ENCODE results near the gene ZNF845. TPM values are rescaled to one million over a fixed set of nuclear protein-coding genes. Genes with fewer than 3 reads are reported as not detected.

Gene ZNF845
- total and polyA plus RNA-seq, 10 of the 15 experiments (the other 5 are each of a cell fraction or from before 2014, with no cell fraction given), result 0.58 to 8.2 (median 4.1) TPM

GRCh38 chr19:53285087-53285486 is 48.5 kb upstream of the ZNF845 start:
- SMC1A ChIA-PET (ENCODE audit: uncharacterized antibody, unreplicated experiment), result interaction anchor here (0.6 kb wide), 1 partner anchor 358 kb away, joined by 3 read pairs; no protein-coding TSS in a partner anchor
- TF ChIP-seq ATF3 (IDR thresholded peaks at IDR 0.05; ENCODE audit: borderline replicate concordance, extremely low read depth, low read depth, low read length) (no peak), ETV6 (conservative IDR thresholded peaks at IDR 0.05 in 1 of 2, IDR thresholded peaks at IDR 0.05 in 1 of 2; ENCODE audit: borderline replicate concordance in 1 of 2, low read depth in 1 of 2) (no peak), BCLAF1 (IDR thresholded peaks at IDR 0.05) (no peak), CHD2 (IDR thresholded peaks at IDR 0.05; ENCODE audit: borderline replicate concordance, low read depth, low read length) (no peak), MAX (IDR thresholded peaks at IDR 0.05; ENCODE audit: low read depth, low read length) (no peak), SMARCA5 (IDR thresholded peaks at IDR 0.05) (no peak), TCF7 (IDR thresholded peaks at IDR 0.05; ENCODE audit: borderline replicate concordance) (no peak), SRF (IDR thresholded peaks at IDR 0.05; ENCODE audit: low read depth in 2 of 2, low read length in 2 of 2) (no peak), SMAD5 (IDR thresholded peaks at IDR 0.05; ENCODE audit: low read depth) (no peak), IRF5 (IDR thresholded peaks at IDR 0.05; ENCODE audit: borderline replicate concordance) (no peak), IRF3 (IDR thresholded peaks at IDR 0.05) (no peak), CTCF (IDR thresholded peaks at IDR 0.05 in 2 of 3, conservative IDR thresholded peaks at IDR 0.05 in 1 of 3; ENCODE audit: control insufficient read depth in 2 of 3, extremely low read depth in 1 of 3, insufficient read depth in 1 of 3, low read depth in 3 of 3, low read length in 3 of 3) (no peak), HDAC2 (IDR thresholded peaks at IDR 0.05) (no peak), EP300 (IDR thresholded peaks at IDR 0.05; ENCODE audit: borderline replicate concordance in 1 of 2, control insufficient read depth in 1 of 2, low read depth in 2 of 2, low read length in 2 of 2) (no peak), SMC3 (IDR thresholded peaks at IDR 0.05; ENCODE audit: borderline replicate concordance, low read length) (no peak), BHLHE40 (IDR thresholded peaks at IDR 0.05; ENCODE audit: borderline replicate concordance in 1 of 2, low read depth in 2 of 2, low read length in 1 of 2) (no peak)

More at GRCh38 chr19:53285087-53285486, 48.5 kb upstream of the ZNF845 start:
- DNase-seq (ENCODE audit: low read depth, low spot score) (no peak), ATAC-seq (no peak), FAIRE-seq (no peak)
- Histone ChIP-seq H3K27me3 (replicated peaks in 1 of 2; ENCODE audit: control insufficient read depth in 2 of 2, insufficient read depth in 2 of 2, low read length in 1 of 2) (no peaks in the 10 kb centered on the region), H4K20me1 (ENCODE audit: control insufficient read depth, insufficient read depth) (no peaks in the 10 kb centered on the region), H3K27ac (ENCODE audit: control insufficient read depth, insufficient read depth) (no peak overlapping the region), H3K79me2 (ENCODE audit: control insufficient read depth, insufficient read depth, low read length) (no peaks in the 10 kb centered on the region), H3K36me3 (ENCODE audit: control insufficient read depth in 2 of 2, insufficient read depth in 2 of 2, low read length in 1 of 2) (no peaks in the 10 kb centered on the region), H3K9me3 (replicated peaks; ENCODE audit: control insufficient read depth, insufficient read depth, low read length) (no peaks in the 10 kb centered on the region; the same call in 2 of the 3 replicates), H3K9ac (ENCODE audit: control insufficient read depth, insufficient read depth, low read length) (no peak overlapping the region), H3K4me3 (no peak overlapping the region), H3K4me1 (ENCODE audit: control insufficient read depth, insufficient read depth, low read length) (no peaks in the 10 kb centered on the region), H2AFZ (ENCODE audit: control insufficient read depth, low read depth, low read length) (no peak overlapping the region), H3K4me2 (ENCODE audit: control insufficient read depth, insufficient read depth) (no peak overlapping the region)
- ChIA-PET CTCF (interaction anchor here (1.3 kb wide), 1 partner anchor 10 kb away, joined by 4 read pairs; no protein-coding TSS in a partner anchor), RAD21 (ENCODE audit: unreplicated experiment) (no interaction called here), POLR2A (no interaction called here)
- BruUV-seq (replicated peaks), result no TSS peak
- intact Hi-C loops (cut with micrococcal nuclease; ENCODE audit: unreplicated experiment), result no loop called here
- 35% methylated on average over 4 of the region's 4 CpGs for WGBS (ENCODE audit: insufficient coverage, insufficient replicate concordance, low lambda C conversion rate, missing lambda C conversion rate)
- in situ Hi-C loops (cut with MboI), result no loop called here

Data from GM12878 (cell line).